CD4-positive, alpha-beta T cell treated with Interleukin-1 beta for 1 hour (primary cell): Measurements from ENCODE around the gene RHCG.

Experiments
- DNase-seq, 2 donors: peaks; one replicate each; pipeline ENCODE4 v3.0.0-alpha.2; 2020 to 2022

The RHCG gene

DNA sequence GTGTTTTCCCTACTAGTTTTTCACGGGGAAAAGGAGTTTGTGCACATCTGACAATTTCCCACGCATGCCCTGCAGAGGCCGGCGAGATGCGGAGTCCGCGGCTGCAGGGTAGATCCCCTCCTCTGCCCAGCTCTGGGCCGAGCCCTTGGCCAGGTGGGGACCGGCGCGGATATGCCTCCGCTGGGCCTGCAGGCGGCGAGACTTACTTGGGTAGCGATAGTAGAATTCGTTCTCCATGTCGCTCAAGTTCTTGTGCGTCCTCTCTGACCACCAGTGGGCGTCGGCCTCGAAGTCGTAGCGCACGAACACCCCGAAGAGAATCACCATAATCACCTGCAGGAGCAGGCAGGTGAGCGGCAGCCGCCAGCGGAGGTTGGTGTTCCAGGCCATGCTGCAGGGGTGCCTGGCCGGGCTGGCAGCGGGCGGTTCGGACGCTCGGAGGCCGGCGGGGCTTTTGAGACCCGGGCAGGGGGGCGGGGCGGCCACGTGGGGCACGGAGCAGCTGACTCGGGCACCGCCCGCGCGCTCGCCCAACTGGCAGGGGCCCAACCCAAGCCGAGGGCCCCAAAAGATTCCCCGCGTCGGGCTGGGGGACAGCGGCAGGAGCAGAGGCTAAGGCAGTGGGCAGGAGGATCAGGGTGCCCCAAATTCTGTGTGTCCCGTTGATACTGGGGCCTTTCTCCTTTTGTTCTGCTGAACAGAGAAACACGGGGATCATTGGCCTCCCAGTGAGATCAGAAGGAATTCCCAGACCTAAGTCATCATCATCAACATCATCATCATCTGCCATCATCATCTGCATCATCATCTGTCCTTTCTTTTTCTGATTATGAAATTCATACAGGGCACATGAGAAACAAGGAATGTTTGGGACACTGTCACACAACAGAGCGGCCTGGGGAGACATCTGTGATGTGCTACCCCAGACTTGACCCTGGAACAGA is at the start of gene RHCG:
Gene RHCG, minus strand, starts transcription at position 429 of the 944 bp plus-strand sequence. Its CDS starts 39 bp downstream, at position 390.
- no peak for DNase-seq

DNA sequence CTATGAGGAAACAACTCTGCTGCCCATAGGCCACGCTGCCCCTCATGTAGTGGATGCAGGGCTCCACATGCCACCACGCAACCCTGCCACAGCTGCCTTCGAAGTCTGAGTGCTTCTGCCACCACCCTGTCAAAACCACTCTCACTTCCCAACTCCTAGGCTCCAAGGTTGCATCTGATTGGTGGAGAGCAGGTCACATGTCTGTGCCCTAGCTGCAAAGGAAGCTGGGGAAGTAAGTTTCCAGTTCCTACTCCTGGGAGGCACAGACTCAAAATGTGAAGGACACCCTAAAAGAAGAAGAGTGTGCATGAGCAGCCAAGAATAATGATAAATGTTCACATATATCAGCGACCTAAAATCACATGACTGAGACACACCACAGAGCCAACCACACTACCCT is 47.0 kb upstream of the RHCG start:
- DNase-seq = no peak

DNA sequence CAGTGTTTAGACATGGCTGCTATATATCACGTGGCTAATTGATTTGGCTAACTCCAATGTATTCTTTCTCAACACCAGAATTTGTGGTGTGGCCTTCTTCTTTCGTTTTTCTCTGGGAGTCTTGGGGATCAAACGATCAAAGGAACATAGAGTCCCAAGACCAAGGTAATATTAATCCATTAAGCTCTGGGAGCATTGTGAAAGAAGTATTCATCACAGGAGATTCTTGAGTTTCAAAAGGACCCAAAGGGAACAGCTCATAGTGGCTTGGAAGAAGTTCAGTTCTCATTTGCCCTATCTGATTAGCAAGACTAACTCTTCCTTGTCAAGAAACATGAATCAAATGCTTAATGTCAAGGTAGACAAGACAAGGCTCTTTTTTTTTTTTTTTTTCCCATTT is 46.0 kb upstream of the RHCG start:
- DNase-seq = no peak

DNA sequence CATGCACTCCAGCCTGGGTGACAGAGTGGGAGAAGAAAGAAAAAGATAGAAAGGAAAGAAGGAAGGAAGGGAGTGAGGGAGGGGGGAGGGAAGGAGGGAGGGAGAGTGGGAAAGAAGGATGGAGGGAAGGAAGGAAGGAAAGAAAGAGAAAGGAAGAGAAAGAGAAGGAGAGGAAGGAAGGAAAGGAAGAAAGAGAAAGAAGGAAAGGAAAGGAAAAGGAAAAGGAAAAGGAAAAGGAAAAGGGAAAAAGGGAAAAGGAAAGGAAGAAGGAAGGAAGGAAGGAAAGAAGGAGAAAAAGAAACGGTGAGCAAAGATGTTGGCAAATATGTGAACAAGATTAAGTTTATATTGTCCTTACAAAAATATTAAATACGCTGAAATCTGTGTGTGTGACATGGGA is 42.6 kb upstream of the RHCG start:
- DNase-seq = no peak

DNA sequence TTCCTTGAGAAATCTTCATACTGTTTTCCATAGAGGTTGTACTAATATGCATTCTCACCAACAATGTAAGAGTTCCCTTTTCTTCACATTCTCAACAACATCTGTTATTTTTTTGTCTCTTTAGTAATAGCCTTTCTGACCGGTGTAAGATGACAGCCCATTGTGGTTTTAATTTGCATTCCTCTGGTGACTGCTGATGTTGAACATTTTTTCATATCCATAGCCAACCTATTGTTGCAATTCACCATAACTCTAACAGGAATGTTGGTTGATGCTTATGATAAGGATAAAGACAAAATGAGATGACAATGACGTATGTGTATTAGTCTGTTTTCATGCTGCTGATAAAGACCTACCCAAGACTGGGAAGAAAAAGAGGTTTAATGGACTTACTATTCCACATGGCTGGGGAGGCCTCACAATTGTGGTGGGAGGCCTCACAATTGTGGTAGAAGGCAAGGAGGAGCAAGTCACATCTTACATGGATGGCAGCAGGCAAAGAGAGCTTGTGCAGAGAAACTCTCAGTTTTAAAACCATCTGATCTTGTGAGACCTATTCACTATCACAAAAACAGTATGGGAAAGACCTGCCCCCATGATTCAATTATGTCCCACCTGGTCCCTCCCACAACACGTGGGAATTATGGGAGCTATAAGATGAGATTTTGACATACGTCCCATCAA is 37.6 kb upstream of the RHCG start:
- DNase-seq = no peak

DNA sequence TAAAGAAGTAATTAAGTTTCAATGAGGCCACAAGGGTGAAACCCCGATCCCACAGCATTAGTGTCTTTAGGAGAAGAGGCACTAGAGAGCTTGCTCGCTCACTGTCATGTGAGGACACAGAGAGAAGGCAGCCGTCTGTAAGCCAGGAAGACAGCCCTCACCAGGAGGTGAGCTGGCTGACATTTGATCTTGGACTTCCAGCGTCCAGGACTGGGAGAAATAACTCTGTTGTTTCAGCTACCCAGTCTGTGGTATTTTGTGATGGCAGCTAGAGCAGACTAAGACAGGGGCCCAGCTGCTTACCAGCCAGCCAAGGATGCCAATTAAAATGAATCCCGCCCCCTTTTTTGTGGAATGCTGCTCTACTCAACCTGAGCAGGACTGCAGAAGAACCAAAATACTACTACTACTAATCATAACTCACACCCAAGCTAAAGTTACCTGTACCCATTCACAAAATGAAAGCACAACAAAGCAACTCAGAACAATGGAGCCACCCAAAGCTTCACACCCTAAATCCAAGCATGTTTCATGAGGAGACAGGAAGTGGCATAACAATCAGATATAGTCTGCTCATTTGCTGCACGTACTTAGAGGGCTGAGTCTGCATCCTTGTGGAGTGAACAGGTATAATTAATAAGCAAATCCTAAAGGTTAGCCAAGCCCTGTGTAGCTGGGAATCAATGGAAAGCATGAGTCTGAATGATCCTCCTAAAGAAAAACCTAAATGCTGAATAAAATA is 35.6 kb upstream of the RHCG start:
- no peak for DNase-seq

DNA sequence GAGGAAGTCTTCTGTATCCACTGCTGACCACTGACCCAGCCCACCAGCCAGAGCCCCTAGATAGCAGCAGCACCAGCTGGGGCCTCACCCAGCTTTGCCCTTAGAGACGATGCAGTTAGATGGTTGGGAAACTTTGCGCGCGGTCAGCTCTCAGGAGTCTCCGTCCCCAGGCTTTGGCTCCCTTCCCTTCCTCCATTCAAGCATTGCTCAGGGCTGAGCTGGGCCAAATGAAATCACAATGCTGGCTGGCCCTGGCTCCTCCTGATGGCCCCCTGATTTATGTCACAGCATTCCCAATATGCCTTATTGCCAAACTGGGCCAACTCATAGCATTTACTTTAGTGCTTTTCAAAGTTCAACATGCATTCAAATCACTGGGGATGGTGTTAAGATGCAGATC is 34.6 kb upstream of the RHCG start:
- DNase-seq = no peak

DNA sequence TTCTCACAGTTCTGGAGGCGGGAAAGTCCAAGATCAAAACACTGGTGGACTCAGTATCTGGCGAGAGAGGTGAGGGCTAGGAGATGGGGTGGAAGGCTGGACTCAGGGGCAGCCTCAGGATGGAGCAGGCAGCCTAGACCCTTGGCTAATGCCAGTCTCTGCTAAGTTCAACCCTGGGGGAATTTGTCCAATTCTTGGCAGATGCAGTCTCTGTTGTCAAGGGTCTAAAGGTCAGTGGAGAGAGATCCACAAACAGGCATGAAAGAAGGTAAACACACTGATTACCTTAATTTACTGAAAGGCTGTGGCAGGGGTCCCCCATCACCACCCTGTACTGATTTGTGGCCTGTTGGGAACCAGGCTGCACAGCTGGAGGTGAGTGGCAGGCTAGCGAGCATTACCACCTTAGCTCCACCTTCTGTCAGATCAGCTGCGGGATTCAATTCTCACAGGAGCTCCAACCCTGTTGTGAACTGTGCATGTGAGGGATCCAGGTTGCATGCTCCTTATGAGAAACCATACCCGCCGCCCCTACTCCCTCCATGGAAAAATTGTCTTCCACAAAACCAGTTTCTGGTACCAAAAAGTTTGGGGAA is 32.5 kb upstream of the RHCG start:
- no peak for DNase-seq

DNA sequence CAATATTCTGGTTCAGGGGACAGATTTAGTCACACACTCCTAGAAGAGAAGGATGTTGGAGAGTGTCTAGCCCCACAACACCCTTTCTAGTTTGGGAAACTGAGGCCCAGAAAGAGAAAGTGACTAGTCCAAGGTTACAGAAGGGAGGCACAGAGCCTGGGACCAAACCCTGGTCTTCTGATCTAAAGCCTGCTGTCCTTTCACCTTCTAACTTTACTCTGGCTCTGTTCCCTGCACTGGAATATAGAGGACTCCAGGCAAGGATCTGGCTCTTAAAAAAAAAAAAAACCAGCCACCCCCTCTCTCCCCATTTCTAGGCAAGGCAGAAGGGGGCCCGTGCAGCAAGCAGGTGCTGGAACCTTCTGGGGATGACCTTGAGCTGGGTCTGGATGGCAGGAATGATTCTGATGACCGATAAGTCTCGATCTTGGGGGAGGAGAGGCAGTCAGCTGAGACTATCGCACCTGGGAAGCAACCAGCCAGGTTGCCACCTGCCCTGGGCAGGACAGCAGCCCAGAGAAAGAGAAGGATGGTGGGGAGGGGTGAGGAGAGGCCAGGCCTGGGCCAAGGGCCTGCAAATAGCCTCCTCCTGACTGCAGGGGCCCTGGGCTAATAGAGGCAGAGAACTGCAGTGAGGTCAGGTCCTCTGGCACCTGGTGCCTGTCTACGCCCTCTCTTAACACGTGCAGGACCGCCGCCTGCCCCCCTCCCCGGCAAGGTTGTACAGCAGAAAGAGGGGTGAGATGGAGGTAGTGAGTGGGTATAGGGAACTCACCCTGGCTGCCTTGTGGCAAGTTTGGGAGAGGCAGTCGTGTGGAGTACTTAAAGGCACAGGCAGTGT is 30.4 kb upstream of the RHCG start:
- DNase-seq = no peak

DNA sequence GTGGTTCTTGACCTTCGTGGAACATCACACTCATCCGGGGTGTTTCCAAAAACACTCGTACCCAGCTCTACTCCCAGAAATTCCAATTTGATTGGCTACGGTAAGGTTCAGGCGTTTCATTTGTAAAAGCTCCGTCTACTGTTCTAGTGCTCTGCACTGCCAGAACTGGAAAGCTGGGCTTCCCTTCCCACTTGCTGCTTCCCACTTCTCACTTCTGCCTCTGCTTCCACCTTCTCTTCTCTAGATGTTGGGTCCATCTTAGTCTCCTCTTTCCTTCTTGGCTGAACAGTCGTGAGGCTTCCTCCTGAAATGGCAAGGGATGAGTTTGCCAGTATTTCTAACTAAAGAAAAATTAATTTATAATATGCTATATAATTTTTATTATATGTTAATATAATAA is 29.8 kb upstream of the RHCG start:
- DNase-seq = no peak

DNA sequence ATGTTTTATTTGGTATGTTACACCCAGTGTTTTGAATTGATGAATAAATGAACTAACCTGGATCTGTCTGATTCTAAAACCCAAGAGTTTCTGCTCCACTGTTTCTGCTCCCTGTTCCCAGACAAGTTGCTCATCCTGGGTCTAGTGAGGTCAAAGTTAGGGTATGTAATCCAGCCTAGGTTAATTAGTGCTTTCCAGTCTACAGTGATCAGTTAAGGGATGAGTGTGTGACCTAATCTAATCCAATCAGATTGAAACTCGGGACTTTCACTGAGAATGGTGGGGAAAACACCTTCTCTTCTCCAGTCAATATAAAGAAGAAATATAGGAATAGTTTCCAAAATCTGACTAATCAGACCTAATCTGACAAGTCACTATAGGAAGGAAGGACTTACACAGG is 27.8 kb upstream of the RHCG start:
- no peak for DNase-seq

DNA sequence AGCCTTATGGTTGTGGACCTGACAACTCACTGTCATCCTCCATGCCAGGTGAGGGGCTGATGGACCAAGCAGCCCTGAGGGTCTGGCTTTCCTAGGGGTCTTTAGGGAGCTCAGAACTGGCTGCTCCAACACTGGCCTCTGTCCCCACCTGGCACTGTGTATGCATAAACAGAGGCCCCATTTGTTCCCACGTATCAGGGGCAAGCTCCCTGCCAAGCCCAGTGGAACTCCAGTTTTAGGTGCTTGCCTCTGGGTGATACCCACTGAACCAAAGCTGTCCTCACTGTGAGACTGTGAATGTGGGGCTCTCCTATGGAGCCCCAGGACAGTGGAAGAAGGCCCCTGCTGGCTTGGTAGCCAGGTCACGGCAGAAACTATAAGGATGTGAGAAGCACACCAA is 26.7 kb upstream of the RHCG start:
- DNase-seq = no peak

DNA sequence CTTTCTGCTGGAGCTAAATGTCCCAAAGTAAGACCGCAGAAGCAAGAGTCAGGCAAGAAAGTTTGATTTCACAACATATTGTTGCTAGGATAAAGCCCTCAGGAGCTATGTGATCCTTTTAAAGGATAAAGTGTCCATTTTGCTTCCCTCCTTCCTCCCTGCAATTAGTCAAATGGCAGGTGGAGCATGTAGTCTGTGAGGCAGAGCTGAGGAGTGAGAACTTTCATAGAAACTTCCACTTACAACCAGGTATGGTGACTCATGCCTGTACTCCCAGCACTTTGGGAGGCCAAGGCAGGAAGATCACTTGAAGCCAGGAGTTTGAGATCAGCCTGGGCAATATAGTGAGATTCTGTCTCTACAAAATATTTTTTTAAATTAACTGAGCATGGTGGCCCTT is 25.2 kb upstream of the RHCG start:
- no peak for DNase-seq

DNA sequence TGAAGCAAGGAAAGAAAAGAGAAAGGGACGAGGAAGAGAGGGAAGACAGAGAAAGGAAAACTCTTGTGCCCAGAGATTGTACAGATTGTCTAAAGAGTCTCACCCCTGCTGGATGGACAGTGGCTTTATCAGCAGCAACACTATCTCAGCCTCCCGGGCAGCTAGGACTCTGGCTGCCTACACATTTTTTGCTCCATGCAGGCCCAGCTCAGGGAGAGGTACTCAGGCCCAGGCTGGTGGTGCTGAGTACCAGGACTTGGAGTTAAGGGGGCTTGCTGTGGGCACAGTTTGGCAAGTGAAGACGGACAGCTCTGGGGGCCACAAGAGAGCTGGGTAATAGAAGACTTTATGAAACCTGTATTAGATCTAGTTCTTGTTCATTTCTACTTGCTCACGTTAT is 19.1 kb upstream of the RHCG start:
- no peak for DNase-seq

DNA sequence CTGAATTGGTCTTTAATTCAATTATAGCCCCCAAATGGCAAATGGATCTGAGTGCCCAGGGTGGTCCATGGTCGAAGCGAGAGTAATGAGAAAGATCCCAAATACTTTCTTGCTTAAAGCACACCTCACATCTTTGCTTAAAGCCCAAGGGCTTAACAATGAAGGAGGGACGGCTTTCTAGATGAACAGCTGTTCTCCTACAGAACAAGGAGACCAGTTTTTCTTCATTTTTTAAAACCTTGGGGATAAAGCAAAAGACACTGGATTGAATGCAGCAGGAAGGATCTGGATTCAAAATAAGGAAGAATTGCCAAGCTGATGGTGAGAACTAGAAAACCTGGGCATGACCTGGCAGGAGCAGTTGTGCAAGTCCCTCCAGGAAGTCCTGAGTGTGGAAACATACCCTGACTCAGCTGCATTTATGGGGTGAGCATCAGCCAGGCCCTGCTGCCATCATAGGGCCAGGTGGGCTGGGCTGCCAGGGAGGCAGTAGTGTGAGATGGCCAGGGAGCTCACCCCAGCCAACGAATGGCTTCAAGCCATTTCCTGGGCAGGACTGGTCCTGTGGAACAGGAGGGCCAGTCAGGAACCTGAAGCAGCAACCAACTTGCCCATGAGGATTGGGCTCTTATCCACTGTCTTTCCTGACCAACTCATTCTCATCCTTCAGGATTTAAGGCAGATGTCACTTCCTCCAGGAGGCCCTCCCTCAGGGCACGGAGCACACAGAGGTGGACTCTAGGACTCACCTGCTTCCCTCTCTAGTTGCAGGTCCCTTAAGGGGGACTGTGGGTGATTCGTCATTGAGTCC is 18.4 kb upstream of the RHCG start:
- no peak for DNase-seq

DNA sequence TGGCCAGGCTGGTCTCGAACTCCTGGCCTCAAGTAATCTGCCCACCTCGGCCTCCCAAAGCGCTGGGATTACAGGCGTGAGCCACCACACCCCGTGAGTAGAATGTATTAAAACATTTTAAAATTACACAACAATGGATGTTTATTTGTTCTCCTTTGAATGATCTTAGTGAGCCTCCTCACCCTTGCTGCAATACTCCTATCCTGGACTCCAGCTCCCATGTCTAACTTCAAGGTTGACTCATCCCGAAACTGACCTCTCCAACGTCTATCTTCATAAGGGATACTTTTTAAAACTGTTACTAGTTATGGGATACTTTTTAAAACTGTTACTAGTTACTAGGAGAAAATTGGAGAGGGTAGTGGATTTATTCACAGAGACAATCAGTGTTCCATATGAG is 17.8 kb upstream of the RHCG start:
- DNase-seq = no peak

DNA sequence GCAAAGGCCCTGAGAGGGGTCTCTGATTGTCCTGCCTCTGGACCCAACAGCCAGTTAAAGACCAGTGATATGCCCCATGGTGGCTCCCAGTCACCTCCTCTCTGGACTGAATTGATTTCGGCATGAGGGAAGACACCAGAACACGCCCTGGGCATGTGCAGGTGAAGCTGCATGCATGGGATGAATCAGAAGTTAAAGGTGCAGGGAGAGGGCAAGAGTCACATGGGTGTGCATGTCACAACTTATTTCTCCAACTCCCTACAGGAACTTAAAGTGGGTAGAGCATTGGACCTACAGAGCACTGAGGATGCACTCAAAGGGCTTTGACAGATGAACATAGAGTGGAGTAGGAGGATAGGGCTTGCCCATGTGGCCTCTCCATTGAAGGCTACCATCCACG is 16.9 kb upstream of the RHCG start:
- no peak for DNase-seq

DNA sequence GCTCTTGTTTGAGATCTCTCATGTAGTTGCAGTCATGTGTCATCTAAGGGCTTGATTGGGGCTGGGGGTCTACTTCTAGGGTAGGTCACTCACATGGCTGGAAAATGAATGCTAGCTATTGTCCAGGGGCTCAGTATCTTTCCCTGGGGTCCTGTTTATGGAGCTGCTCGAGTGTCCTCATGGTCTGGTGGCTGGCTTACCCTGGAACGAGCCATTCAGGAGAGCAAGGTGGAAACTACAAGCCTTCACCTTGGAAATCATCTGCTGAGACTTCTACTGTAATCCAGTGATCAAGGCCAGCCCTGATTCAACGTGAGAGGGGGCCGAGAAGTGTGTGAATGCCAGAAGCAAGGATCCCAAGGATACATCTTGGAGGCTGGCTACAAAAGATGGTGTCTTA is 16.2 kb upstream of the RHCG start:
- no peak for DNase-seq

DNA sequence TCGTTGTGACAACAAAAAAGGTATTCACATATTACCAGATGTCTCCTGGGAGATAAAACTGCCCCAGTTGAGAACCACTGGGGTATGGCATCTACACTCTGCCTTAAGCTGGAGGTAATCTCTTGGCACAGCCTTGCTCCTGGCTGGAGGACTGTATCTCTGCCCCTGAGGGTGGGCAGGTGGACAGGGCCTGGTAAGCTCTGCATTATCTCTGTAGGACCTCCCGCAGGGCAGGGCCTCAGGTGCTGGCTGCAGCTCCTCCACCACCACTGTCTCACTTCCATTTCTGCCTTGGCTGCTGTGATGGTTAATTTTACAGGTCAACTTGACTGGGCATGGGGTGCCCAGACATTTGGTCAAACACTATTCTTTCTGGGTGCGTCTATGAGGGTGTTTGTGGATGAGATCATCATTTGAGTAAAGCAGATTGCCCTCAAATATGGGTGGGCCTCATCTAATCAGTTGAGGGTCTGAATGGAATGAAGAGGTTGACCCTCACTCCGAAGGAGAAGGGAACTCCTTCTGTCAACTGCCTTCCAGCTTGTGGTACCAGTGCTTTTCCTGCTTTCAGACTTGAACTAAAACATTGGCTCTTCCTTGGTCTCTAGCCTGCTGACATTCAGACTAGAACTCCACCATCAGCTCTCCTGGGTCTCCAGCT is 9.8 kb upstream of the RHCG start:
- DNase-seq = no peak

DNA sequence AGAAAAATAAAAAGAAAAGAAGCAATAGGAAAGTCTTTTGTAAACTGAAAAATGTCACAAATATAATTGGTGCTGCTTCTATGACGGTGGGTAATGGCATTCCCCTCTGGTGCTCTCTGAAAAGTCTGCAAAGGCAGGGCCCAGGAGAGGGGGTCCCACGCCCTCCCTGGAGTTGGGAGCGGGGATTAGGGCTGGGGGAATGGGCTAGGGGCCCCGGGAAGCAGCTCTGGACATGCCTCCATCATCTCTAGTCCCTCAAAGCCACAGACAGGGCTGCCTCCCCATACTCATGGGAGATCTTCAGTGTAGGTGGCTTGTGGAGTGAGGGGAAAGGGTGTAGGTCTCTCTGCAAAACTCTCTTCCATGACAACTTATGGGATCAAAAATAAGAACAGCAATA is 7.8 kb upstream of the RHCG start:
- no peak for DNase-seq
